HCT116 (cell line): ENCODE measurements around the gene BST2.

ENCODE experiments used
- CEBPB ChIP-seq: IDR thresholded peaks from 2 replicates; pipeline ENCODE4 v1.6.1; 2012; ENCODE audit warnings: low read depth
- CTCF ChIP-seq, 3 experiments: fragments of 200-600 bp in 1 of 3; sonication (generic) in 1 of 3; IDR thresholded peaks in 2 of 3; conservative IDR thresholded peaks in 1 of 3; 2 replicates each; pipeline ENCODE4 v1.5.1; 2012 to 2017; ENCODE audit warnings: low read depth in 2 of 3, low read length in 2 of 3, antibody characterized with exemption in 1 of 3, borderline replicate concordance in 1 of 3, control low read depth in 1 of 3, mild to moderate bottlenecking in 1 of 3, mixed read lengths in 1 of 3, mixed run types in 1 of 3, moderate library complexity in 1 of 3; ENCODE audit not compliant: insufficient read depth in 1 of 3
- EGR1 ChIP-seq: IDR thresholded peaks from 2 replicates; pipeline ENCODE4 v1.6.1; 2012; ENCODE audit warnings: low read depth
- EZH2 ChIP-seq: fragments of 200-600 bp; sonication (generic); IDR thresholded peaks from 2 replicates; pipeline ENCODE4 v1.6.1; 2017; ENCODE audit warnings: antibody characterized with exemption, mixed run types
- POLR2A ChIP-seq: IDR thresholded peaks from 2 replicates; pipeline ENCODE4 v1.7.0; 2011; ENCODE audit warnings: borderline replicate concordance; ENCODE audit not compliant: insufficient read depth, insufficient read length; ENCODE audit errors: extremely low read depth
- REST ChIP-seq: IDR thresholded peaks from 2 replicates; pipeline ENCODE4 v1.6.1; 2012; ENCODE audit warnings: low read depth
- YY1 ChIP-seq: IDR thresholded peaks from 2 replicates; pipeline ENCODE4 v1.6.1; 2011; ENCODE audit warnings: low read length, low read depth, moderate library complexity, mild to moderate bottlenecking; ENCODE audit not compliant: insufficient replicate concordance; ENCODE audit errors: extremely low read depth
- ZFX ChIP-seq: fragments of 450-650 bp; IDR thresholded peaks from 2 replicates; pipeline ENCODE4 v1.6.1; 2017

GRCh38 chr19:17418710-17419109 is 13.3 kb upstream of the BST2 start:
- no peak for TF ChIP-seq CTCF (IDR thresholded peaks at IDR 0.05 in 2 of 3, conservative IDR thresholded peaks at IDR 0.05 in 1 of 3; ENCODE audit: borderline replicate concordance in 1 of 3, insufficient read depth in 1 of 3, low read depth in 2 of 3, low read length in 2 of 3)
- no peak for TF ChIP-seq EZH2
- TF ChIP-seq EGR1, result no peak
- TF ChIP-seq POLR2A, result no peak
- TF ChIP-seq ZFX, result no peak
- TF ChIP-seq REST, result no peak
- no peak for TF ChIP-seq CEBPB
- TF ChIP-seq YY1, result no peak
